GM12874 (cell line): ENCODE results near the gene CLSTN2.

ENCODE experiments used
- CTCF ChIP-seq: IDR thresholded peaks from 2 replicates; pipeline ENCODE4 v1.5.1; 2011; ENCODE audit warnings: low read depth, mild to moderate bottlenecking, control low read depth, low read length, moderate library complexity; ENCODE audit not compliant: insufficient read depth

Gene CLSTN2

GRCh38 chr3:140416666-140417065 is 481.7 kb downstream of the CLSTN2 start:
- TF ChIP-seq CTCF = no peak

- no peak for TF ChIP-seq CTCF
Observed at GRCh38 chr3:140420621-140421357, 485.8 kb downstream of the CLSTN2 start.

DNA sequence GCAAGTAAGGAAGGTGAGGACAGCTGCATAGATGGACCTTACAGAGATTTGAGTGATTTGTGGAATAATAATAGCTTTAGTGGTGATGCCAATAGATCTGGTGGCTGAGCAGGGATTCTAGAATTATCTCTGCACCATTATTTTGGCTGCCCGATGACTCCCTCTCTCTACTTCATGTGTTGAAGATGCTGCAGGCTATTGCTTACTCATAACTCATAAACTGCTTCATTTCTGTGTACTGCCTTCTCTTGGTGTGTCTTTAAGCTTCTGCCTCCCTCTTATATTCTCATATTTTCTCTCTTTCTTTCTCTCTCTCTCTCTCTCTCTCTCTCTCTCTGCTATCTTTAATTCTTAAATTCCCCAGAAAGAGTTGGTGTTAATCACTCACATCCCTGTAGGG is 486.9 kb downstream of the CLSTN2 start:
- TF ChIP-seq CTCF = no peak

DNA sequence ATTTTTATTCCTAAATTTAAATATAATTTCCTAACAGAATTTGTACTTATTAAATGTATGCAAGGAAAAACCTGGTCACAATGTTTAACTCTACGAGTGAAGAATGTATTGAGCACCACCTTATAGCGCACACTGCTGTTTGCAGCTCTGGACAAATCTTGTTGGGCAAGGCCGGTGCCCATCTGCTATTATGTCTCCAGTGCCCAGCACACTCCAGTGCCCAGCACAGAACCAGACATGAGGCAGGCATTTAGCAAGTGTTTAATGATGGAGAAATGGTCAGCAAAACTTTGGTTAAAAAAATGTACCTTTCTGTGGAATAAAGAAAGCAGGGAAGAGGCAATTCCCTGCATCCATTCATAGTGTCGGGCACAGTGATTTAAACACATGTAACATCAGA is 488.2 kb downstream of the CLSTN2 start:
- no peak for TF ChIP-seq CTCF

- no peak for TF ChIP-seq CTCF
Observed at GRCh38 chr3:140424211-140424610, 489.2 kb downstream of the CLSTN2 start.

GRCh38 chr3:140424726-140425125 is 489.7 kb downstream of the CLSTN2 start:
- no peak for TF ChIP-seq CTCF

GRCh38 chr3:140427786-140428185 is 492.8 kb downstream of the CLSTN2 start:
- TF ChIP-seq CTCF = no peak
